ENCODE results near the gene FER. TPM values are rescaled to one million over a fixed set of nuclear protein-coding genes. Genes with fewer than 3 reads are reported as not detected.

Gene FER
- total and polyA plus RNA-seq, 10 of the 15 experiments (the other 5 are each of a cell fraction or from before 2014, with no cell fraction given), result 4.4 to 19.1 (median 9.6) TPM

DNA sequence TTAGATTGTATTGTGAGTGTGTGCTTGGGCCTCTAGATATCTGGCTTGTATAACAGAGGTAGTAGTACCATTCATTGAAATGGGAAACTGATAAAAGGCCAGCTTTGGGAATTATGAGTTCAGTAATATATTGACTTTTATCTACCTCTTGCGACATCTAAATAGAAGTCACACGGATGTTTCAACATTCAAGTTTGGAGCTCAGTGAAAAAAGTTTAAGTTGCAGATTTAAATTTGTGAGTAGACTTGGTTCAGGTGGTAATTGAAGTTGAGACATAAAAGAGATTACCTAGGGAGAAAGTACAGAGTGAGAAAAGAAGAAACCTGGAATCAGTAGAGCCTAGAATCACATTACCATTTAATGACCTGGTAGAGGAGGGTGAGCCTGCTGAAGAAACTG lies 189.5 kb downstream of the FER start:
- 98% methylated on average over 2 of the region's 2 CpGs for WGBS (ENCODE audit: insufficient coverage, insufficient replicate concordance, low lambda C conversion rate, missing lambda C conversion rate)
- ChIA-PET POLR2A (no interaction called here), RAD21 (ENCODE audit: unreplicated experiment) (interaction anchor here (1.0 kb wide), 1 partner anchor 12 kb away, joined by 4 read pairs; no protein-coding TSS in a partner anchor), SMC1A (ENCODE audit: uncharacterized antibody, unreplicated experiment) (interaction anchor here (0.9 to 1.8 kb wide), 3 partner anchors 9 to 19 kb away, joined by 3 to 6 read pairs (median 4); no protein-coding TSS in a partner anchor), CTCF (interaction anchor here (0.6 to 1.2 kb wide), 3 partner anchors 13 to 885 kb away, joined by 3 to 4 read pairs (median 3); no protein-coding TSS in a partner anchor)
- no peak overlapping the region for H3K9ac ChIP-seq (ENCODE audit: control insufficient read depth, insufficient read depth, low read length)
- in situ Hi-C loops (cut with MboI), result no loop called here
- ATAC-seq (no peak), FAIRE-seq (no peak), DNase-seq (ENCODE audit: low read depth, low spot score) (no peak)
- no peak for TF ChIP-seq TBL1XR1 (IDR thresholded peaks at IDR 0.05; ENCODE audit: low read depth, low read length)
- TF ChIP-seq FOXK2 (IDR thresholded peaks at IDR 0.05), result no peak
- no peak for TF ChIP-seq RB1 (IDR thresholded peaks at IDR 0.05; ENCODE audit: borderline replicate concordance)
- no peak for TF ChIP-seq SMARCA5 (IDR thresholded peaks at IDR 0.05)
- TF ChIP-seq JUNB (IDR thresholded peaks at IDR 0.05), result no peak
- no peak for TF ChIP-seq EP300 (IDR thresholded peaks at IDR 0.05; ENCODE audit: borderline replicate concordance in 1 of 2, control insufficient read depth in 1 of 2, low read depth in 2 of 2, low read length in 2 of 2)
- TF ChIP-seq, protein P1, sequence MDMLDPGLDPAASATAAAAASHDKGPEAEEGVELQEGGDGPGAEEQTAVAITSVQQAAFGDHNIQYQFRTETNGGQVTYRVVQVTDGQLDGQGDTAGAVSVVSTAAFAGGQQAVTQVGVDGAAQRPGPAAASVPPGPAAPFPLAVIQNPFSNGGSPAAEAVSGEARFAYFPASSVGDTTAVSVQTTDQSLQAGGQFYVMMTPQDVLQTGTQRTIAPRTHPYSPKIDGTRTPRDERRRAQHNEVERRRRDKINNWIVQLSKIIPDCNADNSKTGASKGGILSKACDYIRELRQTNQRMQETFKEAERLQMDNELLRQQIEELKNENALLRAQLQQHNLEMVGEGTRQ (IDR thresholded peaks at IDR 0.05; ENCODE audit: borderline replicate concordance, low read depth, low read length), result no peak
- TF ChIP-seq IKZF2 (IDR thresholded peaks at IDR 0.05), result no peak
- TF ChIP-seq ZNF622 (IDR thresholded peaks at IDR 0.05), result no peak
- no peak for TF ChIP-seq TCF12 (IDR thresholded peaks at IDR 0.05; ENCODE audit: low read depth, low read length)
- TF ChIP-seq NR2C2 (IDR thresholded peaks at IDR 0.05; ENCODE audit: borderline replicate concordance, control insufficient read depth, insufficient read length, low read depth), result no peak
- no peak for TF ChIP-seq ETV6 (conservative IDR thresholded peaks at IDR 0.05 in 1 of 2, IDR thresholded peaks at IDR 0.05 in 1 of 2; ENCODE audit: borderline replicate concordance in 1 of 2, low read depth in 1 of 2)
- TF ChIP-seq, protein P2, sequence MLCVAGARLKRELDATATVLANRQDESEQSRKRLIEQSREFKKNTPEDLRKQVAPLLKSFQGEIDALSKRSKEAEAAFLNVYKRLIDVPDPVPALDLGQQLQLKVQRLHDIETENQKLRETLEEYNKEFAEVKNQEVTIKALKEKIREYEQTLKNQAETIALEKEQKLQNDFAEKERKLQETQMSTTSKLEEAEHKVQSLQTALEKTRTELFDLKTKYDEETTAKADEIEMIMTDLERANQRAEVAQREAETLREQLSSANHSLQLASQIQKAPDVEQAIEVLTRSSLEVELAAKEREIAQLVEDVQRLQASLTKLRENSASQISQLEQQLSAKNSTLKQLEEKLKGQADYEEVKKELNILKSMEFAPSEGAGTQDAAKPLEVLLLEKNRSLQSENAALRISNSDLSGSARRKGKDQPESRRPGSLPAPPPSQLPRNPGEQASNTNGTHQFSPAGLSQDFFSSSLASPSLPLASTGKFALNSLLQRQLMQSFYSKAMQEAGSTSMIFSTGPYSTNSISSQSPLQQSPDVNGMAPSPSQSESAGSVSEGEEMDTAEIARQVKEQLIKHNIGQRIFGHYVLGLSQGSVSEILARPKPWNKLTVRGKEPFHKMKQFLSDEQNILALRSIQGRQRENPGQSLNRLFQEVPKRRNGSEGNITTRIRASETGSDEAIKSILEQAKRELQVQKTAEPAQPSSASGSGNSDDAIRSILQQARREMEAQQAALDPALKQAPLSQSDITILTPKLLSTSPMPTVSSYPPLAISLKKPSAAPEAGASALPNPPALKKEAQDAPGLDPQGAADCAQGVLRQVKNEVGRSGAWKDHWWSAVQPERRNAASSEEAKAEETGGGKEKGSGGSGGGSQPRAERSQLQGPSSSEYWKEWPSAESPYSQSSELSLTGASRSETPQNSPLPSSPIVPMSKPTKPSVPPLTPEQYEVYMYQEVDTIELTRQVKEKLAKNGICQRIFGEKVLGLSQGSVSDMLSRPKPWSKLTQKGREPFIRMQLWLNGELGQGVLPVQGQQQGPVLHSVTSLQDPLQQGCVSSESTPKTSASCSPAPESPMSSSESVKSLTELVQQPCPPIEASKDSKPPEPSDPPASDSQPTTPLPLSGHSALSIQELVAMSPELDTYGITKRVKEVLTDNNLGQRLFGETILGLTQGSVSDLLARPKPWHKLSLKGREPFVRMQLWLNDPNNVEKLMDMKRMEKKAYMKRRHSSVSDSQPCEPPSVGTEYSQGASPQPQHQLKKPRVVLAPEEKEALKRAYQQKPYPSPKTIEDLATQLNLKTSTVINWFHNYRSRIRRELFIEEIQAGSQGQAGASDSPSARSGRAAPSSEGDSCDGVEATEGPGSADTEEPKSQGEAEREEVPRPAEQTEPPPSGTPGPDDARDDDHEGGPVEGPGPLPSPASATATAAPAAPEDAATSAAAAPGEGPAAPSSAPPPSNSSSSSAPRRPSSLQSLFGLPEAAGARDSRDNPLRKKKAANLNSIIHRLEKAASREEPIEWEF (IDR thresholded peaks at IDR 0.05; ENCODE audit: insufficient replicate concordance, low read depth, low read length), result no peak
- no peak for TF ChIP-seq ASH2L (IDR thresholded peaks at IDR 0.05; ENCODE audit: borderline replicate concordance, low read depth)
- TF ChIP-seq, protein P3, sequence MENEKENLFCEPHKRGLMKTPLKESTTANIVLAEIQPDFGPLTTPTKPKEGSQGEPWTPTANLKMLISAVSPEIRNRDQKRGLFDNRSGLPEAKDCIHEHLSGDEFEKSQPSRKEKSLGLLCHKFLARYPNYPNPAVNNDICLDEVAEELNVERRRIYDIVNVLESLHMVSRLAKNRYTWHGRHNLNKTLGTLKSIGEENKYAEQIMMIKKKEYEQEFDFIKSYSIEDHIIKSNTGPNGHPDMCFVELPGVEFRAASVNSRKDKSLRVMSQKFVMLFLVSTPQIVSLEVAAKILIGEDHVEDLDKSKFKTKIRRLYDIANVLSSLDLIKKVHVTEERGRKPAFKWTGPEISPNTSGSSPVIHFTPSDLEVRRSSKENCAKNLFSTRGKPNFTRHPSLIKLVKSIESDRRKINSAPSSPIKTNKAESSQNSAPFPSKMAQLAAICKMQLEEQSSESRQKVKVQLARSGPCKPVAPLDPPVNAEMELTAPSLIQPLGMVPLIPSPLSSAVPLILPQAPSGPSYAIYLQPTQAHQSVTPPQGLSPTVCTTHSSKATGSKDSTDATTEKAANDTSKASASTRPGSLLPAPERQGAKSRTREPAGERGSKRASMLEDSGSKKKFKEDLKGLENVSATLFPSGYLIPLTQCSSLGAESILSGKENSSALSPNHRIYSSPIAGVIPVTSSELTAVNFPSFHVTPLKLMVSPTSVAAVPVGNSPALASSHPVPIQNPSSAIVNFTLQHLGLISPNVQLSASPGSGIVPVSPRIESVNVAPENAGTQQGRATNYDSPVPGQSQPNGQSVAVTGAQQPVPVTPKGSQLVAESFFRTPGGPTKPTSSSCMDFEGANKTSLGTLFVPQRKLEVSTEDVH (IDR thresholded peaks at IDR 0.05; ENCODE audit: low read depth, partially characterized antibody), result no peak
- H3K27me3 ChIP-seq (replicated peaks in 1 of 2; ENCODE audit: control insufficient read depth in 2 of 2, insufficient read depth in 2 of 2, low read length in 1 of 2), result no peaks in the 10 kb centered on the region
- no peak overlapping the region for H3K27ac ChIP-seq (ENCODE audit: control insufficient read depth, insufficient read depth)
- intact Hi-C loops (cut with micrococcal nuclease; ENCODE audit: unreplicated experiment), result no loop called here
- no peak overlapping the region for H3K4me2 ChIP-seq (ENCODE audit: control insufficient read depth, insufficient read depth)
- BruUV-seq (replicated peaks), result no TSS peak
- no peak overlapping the region for H2AFZ ChIP-seq (ENCODE audit: control insufficient read depth, low read depth, low read length)
- H3K9me3 ChIP-seq (replicated peaks; ENCODE audit: control insufficient read depth, insufficient read depth, low read length), result no peaks in the 10 kb centered on the region
- H3K79me2 ChIP-seq (ENCODE audit: control insufficient read depth, insufficient read depth, low read length), result no peaks in the 10 kb centered on the region
- H3K4me1 ChIP-seq (ENCODE audit: control insufficient read depth, insufficient read depth, low read length), result no peaks in the 10 kb centered on the region
- no peaks in the 10 kb centered on the region for H3K36me3 ChIP-seq (ENCODE audit: control insufficient read depth in 2 of 2, insufficient read depth in 2 of 2, low read length in 1 of 2)
- H3K4me3 ChIP-seq, result no peak overlapping the region
- H4K20me1 ChIP-seq (ENCODE audit: control insufficient read depth, insufficient read depth), result no peaks in the 10 kb centered on the region
